Mesangial cell (primary cell): ENCODE measurements around the gene C19orf25. TPM values are rescaled to one million over a fixed set of nuclear protein-coding genes. Genes with fewer than 3 reads are reported as not detected.

Experiments
- total RNA-seq: library from RNA; depleted of rRNA; stranded (reverse); fragments of >200 nt; gene quantifications from 2 replicates; pipeline ENCODE4 v1.2.3, GENCODE V29; 2015

C19orf25 gene
- total RNA-seq, result 26.1 and 55.5 TPM in 2 replicates

DNA sequence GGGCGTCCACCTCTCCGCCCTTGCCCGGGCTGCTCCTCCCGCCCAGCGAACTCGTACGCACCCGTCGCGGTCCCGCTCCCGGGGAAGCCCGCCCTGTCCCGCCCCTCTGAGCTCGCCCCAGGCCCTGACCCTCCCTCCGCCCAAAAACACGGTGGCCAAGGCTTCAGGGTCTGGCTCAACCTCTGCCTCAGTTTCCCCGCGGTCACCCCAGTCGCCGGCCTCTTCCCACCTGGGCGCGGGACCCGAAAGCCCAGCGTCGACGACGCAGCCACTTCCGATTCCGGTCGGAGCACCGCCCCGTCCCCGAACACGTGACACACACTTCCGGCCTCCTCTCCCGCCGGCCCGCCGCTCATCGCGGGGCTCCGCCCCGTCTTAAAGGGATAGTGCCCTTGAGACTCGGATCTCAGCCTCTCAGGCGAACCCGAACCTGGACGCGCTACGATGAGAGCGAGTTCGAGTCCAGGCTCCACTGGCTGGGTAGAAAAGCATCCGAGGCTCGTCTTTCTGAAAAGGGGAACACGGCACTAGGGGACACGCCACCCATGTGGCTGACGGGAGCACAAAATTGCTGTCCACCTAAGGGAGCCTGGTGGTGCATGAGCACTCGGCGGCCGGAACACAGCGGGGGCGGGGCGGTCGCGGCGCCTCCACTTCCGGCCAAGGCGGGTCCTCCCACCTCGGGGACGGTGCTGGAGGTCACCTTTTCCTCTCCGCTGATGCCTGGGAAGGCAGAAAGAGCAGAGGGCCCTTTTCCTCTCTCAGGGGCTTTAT is at the start of gene C19orf25:
Gene C19orf25, minus strand, starts transcription at position 282 of the 774 bp plus-strand sequence. CDS start 312 bp downstream, outside the sequence.

DNA sequence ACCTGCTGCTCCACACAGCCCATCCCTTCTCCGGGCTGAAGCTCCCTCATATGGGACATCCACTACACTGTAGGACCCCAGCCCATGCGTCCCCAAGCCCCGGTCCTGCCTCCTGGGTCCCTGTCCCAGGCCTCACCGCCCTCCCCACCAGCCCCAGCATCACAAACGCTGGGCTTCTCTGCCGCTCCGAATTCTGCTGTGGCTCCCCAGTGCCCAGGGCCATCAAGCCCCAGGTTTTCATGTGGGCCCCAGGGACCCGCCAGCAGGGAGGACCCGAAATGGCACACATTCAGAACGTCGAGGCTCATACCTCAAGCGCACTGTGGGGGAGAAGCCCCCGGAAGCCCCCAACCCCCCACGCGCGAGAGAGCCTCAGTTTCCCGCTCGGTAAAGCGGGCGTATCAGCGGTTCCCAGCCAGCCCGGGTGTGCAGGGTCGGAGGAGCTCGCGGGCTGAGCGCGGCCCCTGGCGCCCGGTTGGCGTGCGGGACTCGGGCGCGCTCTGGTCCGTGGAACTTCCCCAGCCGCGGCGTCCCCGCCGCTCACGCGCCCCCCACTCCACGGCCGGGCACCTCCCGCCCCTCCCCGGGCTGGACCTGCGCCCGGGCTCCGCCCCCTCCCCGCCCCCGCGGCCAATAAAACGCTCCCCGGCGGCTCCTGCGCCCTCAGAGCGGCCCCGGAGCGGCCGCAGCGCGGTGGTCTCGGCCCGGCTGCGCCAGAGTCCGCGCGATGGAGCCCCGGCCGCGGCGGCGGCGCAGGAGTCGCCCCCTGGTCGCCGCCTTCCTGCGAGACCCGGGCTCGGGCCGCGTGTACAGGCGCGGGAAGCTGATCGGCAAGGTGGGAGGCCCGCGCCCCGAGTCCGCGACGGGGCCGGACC is 44.6 kb upstream of the C19orf25 start, which contains the start of gene PLK5:
Gene PLK5, plus strand, starts transcription at position 666 of the 875 bp plus-strand sequence. CDS start 2,920 bp downstream, outside the sequence.

DNA sequence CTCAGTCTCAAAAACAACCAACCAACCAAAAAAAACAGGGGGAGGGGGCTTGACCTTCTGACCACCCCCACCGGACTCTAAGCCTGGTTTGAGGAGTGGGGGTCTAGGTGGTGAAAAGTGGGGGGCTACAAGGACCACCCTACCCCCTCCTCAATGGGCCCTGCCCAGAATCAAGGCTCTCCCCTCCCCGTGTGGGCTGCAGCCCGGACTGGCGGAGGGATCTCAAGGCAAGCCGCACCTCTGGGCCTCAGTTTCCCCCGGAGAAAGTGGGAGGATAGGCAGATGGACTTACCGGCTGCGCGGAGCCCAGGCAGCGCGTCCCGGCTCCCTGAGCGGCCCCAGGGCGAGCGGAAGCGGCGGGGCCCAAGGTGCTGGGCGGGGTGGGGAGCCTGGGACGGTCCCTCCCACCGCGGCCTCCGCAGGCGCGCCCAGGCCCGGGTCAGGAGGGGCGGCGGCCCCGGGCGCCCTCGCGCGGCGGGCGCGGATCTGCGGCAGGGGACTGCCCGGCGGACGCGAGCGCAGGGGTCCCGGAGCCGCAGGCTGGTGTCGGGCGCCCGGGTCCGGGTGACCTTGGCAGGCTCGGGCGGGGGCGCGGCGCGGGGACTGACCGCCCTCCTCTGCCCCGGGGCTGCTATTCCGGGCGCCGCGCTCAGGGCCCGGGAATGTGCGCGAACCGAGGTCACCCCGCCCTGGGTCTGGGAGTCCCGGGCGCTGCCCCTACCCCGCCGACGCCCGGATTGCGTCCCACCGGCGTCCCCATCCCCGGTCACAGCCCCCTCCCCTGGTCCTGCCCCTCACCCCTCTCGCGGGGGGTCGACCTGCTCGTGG is 33.9 kb upstream of the C19orf25 start, which contains the start of gene ADAMTSL5:
Gene ADAMTSL5, minus strand, starts transcription at position 349 of the 828 bp plus-strand sequence. CDS start 2,076 bp downstream, outside the sequence.

DNA sequence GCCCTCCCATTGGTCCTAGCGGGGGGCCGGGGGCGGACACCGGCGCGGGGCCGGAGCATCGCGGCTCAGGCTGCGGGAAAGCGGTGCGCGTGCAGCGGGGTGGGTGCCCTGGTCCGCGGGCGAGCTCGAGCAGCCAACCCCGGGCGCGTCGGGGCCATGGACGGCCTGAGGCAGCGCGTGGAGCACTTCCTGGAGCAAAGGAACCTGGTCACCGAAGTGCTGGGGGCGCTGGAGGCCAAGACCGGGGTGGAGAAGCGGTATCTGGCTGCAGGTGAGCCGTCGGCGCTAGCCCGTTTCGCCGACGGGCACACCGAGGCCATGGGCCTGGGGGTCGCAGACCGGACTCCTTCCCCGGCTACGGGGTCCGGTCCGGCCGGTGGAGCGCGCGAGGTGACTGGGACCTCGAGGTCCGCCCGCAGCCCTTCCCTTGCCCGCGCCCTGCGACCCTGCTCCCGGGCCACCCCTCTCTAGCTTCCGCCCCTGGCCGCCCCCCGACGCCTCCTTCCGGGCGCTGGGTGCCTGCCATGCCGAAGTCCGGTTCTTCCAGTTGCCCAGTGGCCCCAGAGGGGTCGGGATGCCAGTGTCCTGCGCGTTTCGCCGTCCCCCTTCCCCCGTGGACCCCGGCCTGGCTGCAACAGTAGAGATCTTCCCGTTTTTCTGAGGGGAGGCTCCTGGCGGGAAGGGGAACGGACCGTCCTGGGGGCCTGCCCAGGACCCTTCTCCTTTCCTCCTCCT is 12.3 kb upstream of the C19orf25 start, which contains the start of gene REEP6:
Gene REEP6, plus strand, starts transcription at position 68 of the 735 bp plus-strand sequence. Its CDS starts 89 bp downstream, at position 157.

DNA sequence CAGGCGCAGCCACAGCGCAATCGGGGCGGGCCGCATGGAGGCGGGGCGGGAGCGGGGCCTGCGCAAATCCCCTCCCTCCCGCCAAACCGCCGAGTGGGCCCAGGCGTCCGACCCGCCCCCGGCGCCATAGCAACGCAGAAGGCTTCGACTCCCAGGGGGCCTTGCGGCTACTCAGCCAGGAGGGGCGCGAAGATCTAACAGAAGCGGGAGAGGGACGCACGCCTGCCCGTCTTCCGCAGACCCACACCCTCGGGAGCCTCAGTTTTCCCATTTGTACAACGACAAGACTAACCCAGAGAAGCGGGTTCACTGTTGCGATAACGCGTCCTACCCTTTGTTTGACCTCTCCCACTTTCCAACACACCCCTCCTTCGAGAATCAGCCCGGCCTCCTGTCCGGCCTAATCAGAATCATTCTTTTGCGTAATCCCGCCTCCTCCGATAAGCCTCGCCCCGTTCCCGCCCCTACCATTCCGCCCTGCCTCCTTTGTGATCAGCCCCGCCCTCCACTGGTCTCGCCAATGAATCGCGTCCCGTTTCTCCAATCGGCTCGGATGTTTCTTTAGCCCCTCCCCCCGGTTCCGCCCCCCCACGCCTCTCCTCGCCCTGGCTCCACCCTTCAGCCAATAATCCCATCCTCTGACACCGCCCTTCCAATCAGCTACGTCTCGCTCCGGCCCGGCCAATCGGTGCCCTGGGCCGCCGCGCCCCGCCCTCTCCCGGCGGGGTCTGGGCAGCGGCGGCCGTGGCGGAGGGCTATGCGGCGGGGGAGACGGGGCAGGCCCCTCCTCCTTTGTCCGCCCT is 11.5 kb upstream of the C19orf25 start, which contains the start of gene PCSK4:
Gene PCSK4, minus strand, starts transcription at position 40 of the 803 bp plus-strand sequence. Its CDS starts 4 bp downstream, at position 36.

DNA sequence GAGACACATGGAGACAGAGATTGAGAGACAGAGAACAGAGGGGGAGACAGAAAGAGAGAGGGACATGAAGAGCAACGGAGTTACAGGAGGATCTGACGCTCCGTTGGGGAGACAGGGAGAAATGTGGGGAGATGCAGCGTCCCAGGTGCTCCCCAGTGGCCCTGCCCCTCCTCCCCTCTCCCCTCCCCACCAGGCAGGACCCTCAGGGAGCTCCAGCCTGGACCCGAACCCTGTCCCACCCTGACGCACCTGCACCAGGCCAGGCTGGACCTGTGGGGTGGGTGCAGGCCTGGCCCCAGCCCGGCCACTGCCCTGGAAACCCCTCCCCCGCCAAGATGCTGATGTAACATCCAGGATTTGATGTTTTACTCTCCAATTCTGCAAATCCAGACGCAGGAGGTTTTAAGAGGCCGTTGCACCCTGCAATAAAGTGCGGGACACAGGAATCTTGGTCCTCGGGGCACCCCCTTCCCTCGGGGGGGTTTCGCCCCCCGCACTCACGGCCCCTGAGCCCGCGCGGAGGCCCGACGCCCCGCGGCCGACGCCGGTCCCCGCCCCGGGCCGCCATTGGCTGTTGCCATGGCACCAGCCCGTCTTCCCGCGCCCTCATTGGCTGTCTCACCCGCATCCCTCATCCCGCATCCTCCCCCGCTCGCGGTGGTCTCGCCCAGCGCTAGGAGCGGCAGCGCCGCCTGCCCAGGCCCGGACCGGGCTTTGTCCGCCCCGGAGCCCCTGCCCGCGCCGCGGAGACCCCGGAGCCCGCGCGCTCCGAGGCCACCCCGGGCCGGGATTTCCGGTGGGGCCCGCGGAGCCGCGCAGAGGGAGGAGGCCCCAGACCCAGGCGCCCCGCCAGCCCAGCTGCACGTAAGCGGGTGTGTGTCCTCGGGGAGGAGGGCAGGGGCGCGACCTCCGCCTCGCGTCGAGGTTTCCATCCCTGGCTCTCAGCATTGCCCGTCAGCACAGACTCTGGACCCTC is 29.3 kb downstream of the C19orf25 start, which contains the start of gene APC2:
Gene APC2, plus strand, starts transcription at position 655 of the 976 bp plus-strand sequence. CDS start 2,881 bp downstream, outside the sequence.

DNA sequence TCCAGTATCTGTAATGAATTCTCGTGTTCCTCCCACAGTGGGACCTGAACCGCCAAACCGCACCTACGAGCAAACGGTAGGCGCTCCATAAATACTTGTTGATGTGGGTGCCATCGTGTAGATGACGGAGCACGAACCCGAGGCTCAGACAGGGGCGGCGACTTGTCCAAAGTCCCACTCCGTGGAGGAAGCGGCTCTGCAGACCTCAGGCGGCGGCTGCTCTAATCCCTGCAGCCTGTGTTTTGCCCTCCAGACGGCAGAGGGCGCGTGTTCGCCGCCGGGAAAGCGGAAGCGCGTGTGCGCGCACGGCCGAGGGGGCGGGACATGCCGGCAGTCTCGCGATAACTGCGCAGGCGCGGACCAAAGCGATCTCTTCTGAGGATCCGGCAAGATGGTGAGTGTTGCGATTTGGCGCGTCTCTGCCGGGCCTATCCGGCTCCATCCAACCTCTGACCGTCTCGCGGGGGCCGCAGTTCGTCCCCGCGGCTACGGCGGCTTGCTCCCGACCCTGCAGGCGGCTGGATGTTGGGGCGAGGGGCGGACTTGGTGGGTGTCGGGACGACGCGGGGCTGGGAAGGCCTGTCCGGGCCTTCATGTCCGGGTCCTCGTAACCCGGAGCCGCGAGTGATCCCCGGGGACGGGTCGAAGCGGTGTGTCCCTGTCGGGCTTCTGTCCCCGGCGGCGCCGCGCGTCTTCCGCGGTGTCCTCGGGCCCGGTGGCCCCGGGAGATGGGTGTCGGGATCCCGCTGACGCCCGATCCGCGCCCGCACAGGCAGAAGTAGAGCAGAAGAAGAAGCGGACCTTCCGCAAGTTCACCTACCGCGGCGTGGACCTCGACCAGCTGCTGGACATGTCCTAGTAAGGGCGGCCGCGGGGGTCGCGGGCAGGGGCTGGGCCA is 40.7 kb downstream of the C19orf25 start, which contains the start of gene RPS15:
Gene RPS15, plus strand, starts transcription at position 362 of the 898 bp plus-strand sequence. Its CDS starts 30 bp downstream, at position 392.

Other genes with a start within 250 kb of the C19orf25 start
- 5.1 and 6.1 TPM in 2 replicates for gene CBARP, start 241.2 kb downstream of the C19orf25 start, total RNA-seq
- gene ATP5F1D, start 237.5 kb downstream of the C19orf25 start, total RNA-seq, result 145 and 173 TPM in 2 replicates
- 47.1 and 61.0 TPM in 2 replicates for gene MIDN, start 230.6 kb downstream of the C19orf25 start, total RNA-seq
- gene CIRBP, start 209.9 kb downstream of the C19orf25 start, total RNA-seq, result 119 and 190 TPM in 2 replicates
- gene FAM174C, start 203.7 kb downstream of the C19orf25 start, total RNA-seq, result 92.3 and 109 TPM in 2 replicates
- gene EFNA2, start 193.3 kb downstream of the C19orf25 start, total RNA-seq, result 0.65 and 2.3 TPM in 2 replicates
- gene NDUFS7, start 95.3 kb downstream of the C19orf25 start, total RNA-seq, result 172 and 183 TPM in 2 replicates
- 21.5 and 44.2 TPM in 2 replicates for gene GAMT, start 77.7 kb downstream of the C19orf25 start, total RNA-seq
- gene DAZAP1, start 71.6 kb downstream of the C19orf25 start, total RNA-seq, result 71.4 and 138 TPM in 2 replicates
- gene RPS15, start 40.8 kb downstream of the C19orf25 start, total RNA-seq, result 1,692 and 1,880 TPM in 2 replicates
- gene APC2, start 29.1 kb downstream of the C19orf25 start, total RNA-seq, result 0.98 and 1.0 TPM in 2 replicates
- gene PCSK4, start 11.1 kb upstream of the C19orf25 start, total RNA-seq, result 3.9 and 10.8 TPM in 2 replicates
- 5.2 and 7.6 TPM in 2 replicates for gene REEP6, start 12.0 kb upstream of the C19orf25 start, total RNA-seq
- gene ADAMTSL5, start 33.8 kb upstream of the C19orf25 start, total RNA-seq, result 0.65 and 4.4 TPM in 2 replicates
- gene PLK5, start 44.9 kb upstream of the C19orf25 start, total RNA-seq, result 0.13 TPM in 1 of 2 replicates, not detected in the other
- gene MEX3D, start 89.1 kb upstream of the C19orf25 start, total RNA-seq, result 72.6 and 109 TPM in 2 replicates
- gene MBD3, start 113.7 kb upstream of the C19orf25 start, total RNA-seq, result 119 and 157 TPM in 2 replicates
- gene UQCR11, start 126.2 kb upstream of the C19orf25 start, total RNA-seq, result 101 and 169 TPM in 2 replicates
- gene TCF3, start 173.4 kb upstream of the C19orf25 start, total RNA-seq, result 164 and 236 TPM in 2 replicates